HG03354 (cell line): ENCODE measurements around the gene SACM1L.
"Not testable (repeated sequence)": the region's sequence is repeated elsewhere in the genome, so short reads cannot be mapped to it uniquely, and the experiment has no call there.

ENCODE experiments used
- ATAC-seq: cut with Tn5 transposase; IDR thresholded peaks from one replicate; pipeline ENCODE4 v1.9.1; 2021; ENCODE audit warnings: mild to moderate bottlenecking; ENCODE audit not compliant: unreplicated experiment, poor library complexity, severe bottlenecking

The SACM1L gene

DNA sequence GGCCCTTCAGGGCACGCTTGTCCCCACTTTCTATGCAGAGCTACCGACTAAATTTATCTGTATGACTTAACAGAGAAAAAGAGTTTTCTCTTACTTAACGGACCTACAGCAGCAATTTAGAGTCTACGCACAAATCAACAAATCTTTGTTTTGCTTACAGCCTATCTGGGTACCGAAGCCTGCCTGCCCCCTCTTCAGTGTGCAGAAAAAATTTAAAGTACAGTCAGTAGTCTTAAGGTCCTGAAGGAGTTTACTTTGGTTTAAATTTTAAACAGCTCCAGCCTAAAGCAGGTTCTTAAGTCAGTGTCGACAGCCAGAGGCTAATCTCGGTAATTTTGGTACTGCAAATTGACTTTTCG lies 570 bp downstream of the SACM1L start:
- ATAC-seq, result peak; percentile 1

DNA sequence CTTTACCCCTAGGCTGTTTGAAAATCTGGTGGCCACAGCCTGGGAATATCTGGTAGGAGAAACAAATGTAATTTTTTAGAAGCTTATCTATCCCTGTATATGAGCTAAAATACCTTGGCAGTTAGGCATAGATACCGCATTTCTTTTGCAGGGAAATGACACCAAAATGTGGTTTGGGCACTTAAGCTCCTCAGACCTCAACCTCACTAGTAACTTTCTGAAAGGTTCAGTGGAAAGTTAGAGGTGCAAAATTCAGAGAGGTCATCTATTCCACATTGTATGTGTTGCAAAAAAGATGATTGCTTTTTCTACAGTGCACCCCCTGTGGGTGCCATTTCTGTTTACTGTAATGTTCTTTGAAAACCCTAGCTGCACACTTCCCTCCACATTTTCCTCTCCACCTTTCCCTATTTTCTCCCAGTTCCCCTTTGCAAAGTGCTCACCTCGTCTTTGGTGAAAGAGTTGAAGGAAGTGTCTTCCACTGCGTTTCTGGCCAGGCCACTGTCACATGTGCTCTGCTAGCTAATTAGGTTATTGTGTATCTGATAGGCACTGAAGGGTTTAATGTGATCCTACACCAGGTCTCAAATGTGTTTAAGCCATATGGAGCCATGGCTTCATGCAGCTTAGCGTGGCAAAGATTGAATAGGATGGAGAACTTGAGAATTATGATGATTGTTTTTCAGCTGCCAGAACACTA lies 1.3 kb downstream of the SACM1L start:
- ATAC-seq, result no peak

DNA sequence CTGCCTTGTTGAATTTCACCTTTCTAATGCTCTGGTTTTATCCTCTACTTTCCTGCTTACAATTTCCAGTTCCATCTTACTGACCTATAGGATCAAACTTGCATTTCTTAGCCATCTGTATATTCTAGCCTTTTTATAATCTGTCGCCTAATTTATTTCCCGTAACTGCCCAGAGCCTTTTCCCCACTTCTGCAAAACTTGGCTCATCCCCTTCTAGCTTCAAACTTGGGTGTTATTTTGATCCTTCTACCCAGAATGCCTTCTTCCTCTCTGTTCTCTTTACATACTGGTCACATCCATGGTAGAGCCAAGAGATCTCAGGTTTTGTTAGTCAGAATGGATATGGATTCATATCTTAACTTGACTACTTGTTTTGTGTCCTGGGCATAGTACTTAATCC lies 2.6 kb downstream of the SACM1L start:
- no peak for ATAC-seq

DNA sequence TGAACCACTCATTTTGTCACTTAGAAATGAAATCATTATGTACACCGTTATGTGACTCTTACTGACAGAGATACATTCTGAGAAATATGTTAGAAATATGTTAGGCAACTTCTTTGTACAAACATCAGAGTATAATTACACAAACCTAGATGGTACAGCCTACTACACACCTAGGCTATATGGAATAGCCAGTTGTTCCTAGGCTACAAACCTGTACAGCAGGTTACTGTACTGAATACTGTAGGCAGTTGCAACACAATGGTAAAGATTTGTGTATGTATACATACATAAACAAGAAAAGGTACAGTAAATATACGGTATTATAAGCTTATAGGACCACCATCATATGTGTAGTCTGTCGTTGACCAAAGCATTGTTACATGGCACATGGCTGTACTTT lies 3.7 kb downstream of the SACM1L start:
- ATAC-seq, result no peak

DNA sequence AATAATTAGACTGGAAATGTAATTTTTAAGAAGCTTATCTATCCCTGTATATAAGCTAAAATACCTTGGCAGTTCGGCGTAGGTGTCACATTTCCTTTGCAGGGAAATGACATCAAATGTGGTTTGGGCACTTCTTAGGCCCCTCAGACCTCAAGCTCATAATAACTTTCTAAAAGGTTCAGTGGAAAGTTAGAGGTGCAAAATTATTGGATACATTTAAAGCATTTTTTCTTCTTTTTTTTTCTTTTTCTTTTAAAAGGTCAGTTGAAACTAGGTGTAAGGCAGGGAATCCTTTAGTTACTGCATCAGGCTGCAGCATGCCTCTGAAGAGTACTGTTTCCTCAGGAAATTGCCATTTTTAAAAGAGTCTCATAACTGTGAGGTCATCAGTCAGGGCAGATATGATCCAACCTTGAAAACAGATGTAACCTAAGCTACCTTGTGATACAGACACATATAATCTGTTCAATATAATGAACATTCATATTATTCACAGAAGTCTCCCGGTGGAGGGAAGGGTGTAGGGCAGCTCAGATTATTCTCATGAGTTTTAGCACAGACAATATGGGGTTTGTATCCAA lies 4.8 kb downstream of the SACM1L start:
- no peak for ATAC-seq

DNA sequence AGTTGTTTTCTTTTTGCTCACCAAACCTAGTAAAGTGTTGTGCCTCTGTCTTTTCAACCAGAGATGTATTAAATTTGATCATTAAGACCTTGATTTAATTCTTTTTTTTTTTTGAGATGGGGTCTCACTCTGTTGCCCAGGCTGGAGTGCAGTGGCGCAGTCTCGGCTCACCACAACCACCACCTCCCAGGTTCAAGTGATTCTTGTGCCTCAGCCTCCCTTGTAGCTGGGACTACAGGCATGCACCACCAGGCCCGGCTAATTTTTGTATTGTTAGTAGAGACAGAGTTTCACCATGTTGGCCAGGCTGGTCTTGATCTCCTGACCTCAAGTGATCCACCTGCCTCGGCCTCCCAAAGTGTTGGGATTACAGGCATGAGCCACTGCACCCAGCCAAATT lies 6.0 kb downstream of the SACM1L start:
- not testable (repeated sequence) for ATAC-seq

DNA sequence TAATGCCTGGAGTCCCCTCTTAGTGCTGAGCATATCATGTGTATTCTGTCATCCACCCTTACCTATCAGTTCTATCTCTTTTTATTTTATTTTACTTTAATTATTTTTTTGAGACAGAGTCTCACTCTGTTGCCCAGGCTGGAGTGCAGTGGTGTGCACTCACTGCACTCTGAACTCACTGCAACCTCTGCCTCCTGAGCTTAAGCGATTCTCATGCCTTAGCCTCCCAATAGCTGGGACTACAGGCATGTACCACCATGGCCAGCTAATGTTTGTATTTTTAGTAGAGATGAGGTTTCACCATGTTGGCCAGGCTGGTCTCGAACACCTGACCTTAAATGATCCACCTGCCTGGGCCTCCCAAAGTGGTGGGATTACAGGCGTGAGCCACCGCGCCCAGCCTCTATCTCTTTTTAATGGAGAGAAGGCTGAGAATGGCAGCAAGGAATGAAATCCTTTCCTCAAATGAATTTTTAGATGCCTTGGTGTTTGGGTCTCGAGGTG lies 11.4 kb downstream of the SACM1L start:
- ATAC-seq, result no peak

DNA sequence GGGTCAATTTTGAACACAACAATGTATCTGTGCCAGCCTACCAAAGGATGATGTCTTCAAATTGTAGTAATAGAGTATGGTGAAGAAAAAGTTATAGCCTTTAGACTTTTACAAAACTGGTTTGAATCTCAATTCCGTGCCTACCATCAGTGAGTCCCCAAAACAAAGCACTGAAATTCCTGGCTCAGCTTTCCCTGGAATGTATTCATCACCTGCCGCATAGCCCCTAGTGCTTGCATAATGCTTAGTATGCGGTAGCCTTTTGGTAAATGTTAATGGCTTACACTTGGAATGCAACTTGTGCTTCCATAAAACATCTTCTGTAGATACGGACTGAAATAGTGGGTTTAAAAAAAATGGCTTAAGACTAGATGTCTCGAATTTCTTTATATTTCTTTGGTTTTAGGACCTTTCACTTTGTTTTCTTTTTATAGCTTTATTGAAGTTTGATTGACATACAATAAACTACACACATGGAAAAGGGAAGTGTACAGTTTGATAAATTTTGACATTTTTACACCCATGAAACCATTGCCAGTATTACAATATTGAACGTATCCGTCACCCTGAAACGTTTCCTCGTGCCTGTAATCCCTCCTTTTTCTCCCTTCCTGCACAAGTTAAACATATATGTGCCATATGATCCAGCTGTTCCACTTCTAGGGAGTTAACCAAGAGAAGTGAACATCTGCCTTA lies 12.1 kb downstream of the SACM1L start:
- no peak for ATAC-seq

DNA sequence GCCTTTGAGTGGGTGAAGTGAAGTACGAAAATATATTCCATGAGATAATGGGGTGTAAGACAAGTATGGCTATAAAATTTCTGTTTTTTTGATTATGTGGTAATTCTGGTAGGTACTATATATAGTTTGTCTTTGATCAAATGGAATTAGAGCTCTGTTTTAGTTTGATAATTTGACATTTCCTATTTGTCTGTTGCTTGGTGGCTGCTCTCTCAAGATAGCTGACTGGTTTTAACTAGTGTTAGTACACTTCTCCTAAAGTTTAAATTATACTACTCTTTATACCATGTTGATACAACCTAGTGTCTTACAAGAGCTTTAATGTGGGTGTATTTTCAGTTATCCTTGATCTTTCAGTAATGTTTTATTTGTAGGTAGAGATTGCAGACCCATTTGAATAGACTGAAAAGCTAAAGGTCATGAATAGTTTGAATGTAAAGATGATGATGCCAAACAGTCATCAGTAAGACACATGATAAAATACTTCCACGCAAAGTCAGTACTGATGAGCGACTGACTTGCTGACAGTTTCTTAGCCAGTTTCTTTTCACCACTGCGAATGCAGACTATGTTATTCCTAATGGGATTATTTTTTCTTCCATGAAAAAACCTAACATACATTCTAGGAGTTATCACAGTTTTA lies 15.2 kb downstream of the SACM1L start:
- no peak for ATAC-seq

DNA sequence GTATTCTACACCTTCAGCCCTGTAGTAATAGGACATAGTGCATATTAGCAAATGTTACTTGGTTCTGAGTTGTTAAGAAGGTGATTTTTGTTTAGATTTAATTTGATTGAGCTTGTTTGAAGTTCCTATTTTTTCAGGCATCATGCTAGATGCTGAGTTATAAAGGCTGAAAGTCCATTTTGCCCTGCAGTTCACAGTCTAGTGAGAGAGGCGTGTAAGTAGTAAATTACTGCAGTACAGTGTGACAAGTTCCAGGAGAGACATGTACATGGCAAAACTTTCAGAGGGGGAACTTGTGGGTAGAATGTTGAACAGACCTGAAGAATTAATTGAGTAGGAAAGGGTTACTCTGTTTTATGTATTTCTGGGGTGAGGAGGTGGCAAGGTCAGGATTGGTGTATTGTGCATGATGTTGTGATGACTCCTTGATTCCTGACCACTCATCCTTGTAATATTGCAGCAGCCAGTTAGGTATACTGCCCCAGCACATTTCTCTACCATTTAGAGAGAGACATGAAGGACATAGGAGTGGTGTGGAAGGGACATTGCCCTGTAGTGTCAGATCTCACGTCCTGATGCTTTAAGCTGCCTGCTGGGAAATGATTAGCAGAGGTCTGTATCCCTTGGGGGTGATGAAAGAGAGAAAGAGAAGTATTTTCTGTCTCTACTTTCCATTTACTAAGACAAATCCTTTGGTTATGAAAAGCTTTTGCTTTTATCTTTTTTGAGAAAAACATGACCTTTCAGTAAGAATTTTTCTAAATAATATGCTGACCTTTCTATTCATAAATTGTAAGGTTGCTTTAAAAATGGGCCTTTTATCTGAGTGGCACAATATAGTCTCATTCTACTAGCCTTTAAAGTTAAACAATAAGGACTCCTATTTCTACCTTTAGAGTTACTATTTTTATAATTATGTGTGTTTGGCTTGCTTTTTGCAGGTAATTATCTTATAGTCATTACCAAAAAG lies 16.9 kb downstream of the SACM1L start:
- ATAC-seq, result no peak

DNA sequence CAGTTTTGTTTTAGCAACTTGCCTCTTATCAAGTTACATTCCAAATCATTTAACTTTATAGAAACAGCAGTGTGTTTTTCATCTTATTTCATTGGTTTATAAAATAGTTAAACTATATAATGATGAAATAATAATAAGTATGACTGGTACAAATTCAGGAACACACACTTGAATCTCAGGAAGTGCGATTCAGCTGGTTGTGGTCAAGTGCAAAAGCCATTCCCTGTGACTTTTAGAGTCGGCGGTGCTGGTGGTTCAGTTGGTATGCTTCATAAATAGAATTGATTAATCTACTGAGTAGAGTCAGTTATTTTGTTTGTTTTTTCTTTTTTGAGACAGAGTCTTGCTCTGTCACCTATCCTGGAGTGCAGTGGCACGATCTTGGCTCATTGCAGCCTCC lies 22.7 kb downstream of the SACM1L start:
- ATAC-seq, result no peak

DNA sequence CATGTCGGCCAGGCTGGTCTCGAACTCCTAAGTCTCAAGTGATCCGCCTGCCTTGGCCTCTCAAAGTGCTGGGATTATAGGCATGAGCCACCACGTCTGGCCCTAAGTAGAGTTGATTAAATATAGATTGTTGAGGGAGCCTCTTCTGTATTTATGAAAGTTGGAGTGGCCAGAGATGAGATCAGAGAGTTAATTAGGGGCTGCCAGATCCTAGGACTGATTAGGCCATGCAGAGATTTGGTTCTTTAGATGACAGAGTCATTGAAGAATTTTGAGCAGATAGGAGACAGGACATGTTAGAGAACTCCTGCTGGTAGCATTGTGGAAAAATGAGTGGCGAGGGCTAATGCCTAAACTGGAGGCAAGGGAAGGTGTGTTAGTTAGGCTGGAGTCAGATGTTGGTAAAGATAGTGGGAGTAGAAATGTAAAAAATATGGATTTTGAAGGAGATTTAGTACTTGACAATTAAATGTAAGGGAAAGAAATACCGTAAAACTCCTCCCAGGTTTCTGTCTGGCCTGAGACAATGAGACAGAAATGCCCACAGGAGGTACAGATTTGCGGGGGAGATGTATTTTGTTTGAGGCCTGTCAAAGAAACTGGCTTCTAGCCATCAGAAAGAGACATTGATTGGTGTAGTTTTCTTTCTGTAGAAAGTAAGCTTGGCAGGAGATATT lies 23.4 kb downstream of the SACM1L start:
- no peak for ATAC-seq

DNA sequence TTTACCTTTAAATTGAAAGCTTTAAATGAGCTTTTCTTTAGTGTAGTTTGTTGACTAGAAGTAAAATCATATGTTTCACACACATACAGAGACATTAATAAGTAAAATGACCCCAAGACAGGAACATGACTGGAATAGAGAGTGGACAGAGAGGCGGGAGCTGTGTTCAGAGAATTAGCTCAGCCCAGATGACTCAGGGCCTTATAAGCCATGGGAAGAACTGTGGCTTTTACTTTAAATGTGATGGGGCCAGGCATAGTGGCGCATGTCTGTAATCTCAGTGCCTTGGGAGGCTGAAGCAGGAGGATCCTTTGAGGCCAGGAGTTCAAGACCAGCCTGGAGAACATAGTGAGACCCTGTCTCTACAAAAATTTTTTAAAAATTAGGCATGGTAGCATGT lies 26.7 kb downstream of the SACM1L start:
- ATAC-seq, result no peak

DNA sequence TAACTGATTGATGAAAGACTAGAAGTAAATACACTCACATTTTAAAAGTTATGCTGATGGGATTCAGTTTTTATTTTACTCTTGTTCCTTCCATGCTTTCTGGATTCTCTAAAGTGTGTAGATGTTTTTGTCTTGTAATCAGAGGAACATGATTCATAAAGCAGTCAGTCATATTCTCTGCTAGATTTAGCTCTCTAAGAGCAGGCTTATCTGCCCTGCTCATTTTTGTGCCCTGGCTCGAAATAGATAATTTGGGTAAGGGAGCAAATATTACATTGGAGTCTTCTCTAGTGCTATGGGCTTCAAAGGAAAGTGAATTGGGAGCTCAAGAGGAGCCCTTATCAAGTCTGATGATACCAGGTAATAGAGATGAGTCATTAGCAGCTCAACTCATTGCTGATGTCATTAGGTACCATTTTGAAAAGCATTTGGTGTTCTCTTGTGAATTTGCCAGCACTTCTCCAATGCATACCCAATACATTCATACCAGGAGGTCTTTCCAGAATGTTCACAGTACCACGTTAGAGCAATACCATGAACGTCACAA lies 27.7 kb downstream of the SACM1L start:
- ATAC-seq, result no peak

DNA sequence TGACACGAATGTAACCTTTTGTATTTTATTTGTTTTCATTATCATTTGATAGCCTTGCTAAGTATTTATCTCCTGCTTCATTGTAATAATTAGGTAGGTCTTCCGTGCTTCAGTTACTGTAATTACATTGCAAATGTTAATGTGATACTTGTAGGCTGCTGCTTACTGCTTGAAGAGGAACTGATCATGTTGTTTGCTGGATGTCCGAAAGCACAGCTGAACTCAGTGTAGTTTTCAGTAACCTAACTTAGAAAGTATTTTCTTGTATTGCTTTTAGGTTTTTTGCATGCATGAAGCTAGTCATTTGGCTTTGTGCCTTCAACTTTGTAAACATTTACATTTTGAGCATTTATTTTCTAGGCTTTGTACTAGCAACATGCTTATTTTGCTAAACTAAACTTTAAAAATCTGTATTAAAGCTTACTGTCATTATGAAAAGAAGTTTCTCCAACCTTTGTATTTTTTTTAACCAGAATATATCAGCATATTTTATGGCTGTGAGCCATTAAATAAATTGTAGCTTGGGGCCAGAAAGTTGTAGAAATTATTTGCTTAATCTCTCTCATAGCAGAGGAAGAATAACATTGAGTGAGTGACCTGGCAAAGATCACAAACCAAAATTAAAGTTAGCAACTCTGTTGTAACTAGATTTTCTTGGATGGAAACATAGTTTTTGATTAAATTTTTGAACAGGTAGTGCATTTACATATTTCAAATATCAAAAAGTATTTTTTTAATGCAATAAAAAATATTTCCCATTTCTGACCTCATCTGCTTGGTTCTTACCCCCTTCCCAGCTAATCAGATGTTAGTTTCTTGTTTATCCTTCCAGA lies 30.7 kb downstream of the SACM1L start:
- ATAC-seq, result no peak

DNA sequence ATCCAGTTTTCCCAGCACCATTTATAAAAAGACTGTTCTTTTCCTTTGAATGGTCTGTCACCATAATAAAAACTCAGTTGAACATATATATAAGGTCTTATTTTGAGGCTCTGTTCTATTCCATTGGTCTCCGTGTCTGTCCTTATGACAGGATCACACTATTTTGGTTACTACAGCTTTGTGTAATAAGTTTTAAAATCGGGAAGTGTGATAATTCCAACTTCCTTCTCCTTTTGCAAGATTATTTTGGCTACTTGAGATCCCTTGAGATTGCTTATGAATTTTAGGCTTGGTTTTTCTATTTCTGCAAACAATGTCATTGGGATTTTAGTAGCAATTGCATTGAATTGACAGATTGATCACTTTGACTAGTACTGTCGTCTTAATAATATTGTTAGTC lies 35.7 kb downstream of the SACM1L start:
- no peak for ATAC-seq

DNA sequence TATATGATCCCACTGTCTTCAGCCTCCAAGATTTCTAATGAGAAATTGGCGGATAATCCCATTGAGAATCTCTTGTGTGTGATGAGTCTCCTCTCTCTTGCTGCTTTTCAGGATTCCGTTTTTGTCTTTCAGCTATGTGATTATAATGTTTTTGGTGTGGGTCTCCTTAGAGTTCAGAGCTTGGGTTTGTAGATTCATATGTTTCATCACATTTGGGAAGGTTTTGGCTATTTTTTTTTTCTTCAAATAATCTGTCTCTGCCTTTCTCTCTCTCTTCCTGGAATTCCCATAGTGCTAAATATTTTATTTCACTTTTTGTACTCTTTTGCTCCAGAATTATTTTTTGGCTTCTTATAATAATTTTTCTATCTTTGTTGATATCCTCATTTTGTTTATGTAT lies 40.4 kb downstream of the SACM1L start:
- no peak for ATAC-seq
